22Rv1 (cell line): ENCODE results near the gene RCL1.

ENCODE experiments used
- ZFX ChIP-seq: fragments of 450-650 bp; IDR thresholded peaks from 2 replicates; pipeline ENCODE4 v1.6.1; 2017; ENCODE audit warnings: antibody characterized with exemption, borderline replicate concordance
- TF ChIP-seq, protein P1 (sequence below): fragments of 450-650 bp; IDR thresholded peaks from 2 replicates; pipeline ENCODE4 v1.5.1; 2017; ENCODE audit warnings: mild to moderate bottlenecking

DNA sequence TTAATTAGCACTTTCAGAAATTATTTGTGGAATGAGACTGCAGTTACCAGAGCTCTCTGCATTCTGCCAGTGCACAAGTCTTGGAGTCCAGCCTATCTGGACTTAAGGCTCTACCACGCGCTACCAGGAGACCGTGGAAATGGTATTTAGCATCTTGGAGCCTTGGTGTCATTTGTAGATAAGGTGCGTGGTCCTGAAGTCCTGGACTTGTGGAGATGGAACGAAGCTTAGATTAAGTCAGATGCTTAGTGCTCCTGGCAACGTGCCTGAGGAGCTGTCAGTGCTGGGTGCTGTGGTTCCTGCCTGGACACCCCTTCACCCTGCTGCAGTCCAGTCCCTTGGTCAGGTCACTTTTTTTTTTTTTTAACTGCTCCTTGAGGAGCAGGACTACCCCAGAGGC, 59.7 kb downstream of the RCL1 start:
- TF ChIP-seq, protein P1, sequence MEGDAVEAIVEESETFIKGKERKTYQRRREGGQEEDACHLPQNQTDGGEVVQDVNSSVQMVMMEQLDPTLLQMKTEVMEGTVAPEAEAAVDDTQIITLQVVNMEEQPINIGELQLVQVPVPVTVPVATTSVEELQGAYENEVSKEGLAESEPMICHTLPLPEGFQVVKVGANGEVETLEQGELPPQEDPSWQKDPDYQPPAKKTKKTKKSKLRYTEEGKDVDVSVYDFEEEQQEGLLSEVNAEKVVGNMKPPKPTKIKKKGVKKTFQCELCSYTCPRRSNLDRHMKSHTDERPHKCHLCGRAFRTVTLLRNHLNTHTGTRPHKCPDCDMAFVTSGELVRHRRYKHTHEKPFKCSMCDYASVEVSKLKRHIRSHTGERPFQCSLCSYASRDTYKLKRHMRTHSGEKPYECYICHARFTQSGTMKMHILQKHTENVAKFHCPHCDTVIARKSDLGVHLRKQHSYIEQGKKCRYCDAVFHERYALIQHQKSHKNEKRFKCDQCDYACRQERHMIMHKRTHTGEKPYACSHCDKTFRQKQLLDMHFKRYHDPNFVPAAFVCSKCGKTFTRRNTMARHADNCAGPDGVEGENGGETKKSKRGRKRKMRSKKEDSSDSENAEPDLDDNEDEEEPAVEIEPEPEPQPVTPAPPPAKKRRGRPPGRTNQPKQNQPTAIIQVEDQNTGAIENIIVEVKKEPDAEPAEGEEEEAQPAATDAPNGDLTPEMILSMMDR = no peak
- no peak for TF ChIP-seq ZFX
